22Rv1 (cell line): Measurements from ENCODE around the gene EIF4E1B.
A peak's percentile ranks its signal among the peaks of the same experiment; 100 is the strongest.

Experiments used
- H3K27ac ChIP-seq: fragments of 450-650 bp; 2 replicates; pipeline ENCODE4 v1.5.1; 2017
- ZFX ChIP-seq: fragments of 450-650 bp; IDR thresholded peaks from 2 replicates; pipeline ENCODE4 v1.6.1; 2017; ENCODE audit warnings: antibody characterized with exemption, borderline replicate concordance
- TF ChIP-seq, protein P1 (sequence below): fragments of 450-650 bp; IDR thresholded peaks from 2 replicates; pipeline ENCODE4 v1.5.1; 2017; ENCODE audit warnings: mild to moderate bottlenecking

The EIF4E1B gene

DNA sequence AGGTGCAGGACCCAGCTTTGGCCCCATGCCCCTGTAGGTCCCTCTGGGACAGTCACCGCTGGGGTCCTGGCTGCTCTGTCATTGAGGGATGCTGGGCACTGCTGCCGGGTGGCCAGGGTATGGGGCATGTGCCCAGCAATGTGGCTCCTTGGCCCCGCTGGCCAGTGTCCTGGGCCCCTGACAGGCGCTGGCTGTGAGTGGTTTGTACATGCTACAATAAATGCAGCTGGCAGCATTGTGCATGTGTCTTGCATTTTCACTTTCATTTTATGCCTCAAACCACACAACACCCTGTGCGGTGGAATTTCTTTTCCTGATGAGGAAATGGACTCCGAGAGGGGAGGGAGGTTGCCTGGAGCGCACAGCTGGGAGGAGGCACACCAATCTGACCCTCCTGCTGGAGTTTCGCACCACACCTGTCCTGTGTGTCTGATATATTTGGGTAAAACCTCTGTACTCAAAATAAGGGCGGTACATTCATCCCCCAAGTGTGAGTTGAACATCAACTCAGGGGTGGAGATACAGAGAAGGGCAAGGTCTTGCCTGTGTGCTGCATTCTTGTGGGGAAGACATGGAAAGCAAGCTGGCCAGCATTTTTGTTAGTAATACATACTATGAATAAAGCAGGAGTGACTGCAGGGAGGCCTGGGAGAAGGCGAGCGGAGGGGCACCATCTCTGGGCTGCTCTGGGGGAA, 28.5 kb downstream of the EIF4E1B start:
- H3K27ac ChIP-seq: no peak overlapping the region
- TF ChIP-seq, protein P1, sequence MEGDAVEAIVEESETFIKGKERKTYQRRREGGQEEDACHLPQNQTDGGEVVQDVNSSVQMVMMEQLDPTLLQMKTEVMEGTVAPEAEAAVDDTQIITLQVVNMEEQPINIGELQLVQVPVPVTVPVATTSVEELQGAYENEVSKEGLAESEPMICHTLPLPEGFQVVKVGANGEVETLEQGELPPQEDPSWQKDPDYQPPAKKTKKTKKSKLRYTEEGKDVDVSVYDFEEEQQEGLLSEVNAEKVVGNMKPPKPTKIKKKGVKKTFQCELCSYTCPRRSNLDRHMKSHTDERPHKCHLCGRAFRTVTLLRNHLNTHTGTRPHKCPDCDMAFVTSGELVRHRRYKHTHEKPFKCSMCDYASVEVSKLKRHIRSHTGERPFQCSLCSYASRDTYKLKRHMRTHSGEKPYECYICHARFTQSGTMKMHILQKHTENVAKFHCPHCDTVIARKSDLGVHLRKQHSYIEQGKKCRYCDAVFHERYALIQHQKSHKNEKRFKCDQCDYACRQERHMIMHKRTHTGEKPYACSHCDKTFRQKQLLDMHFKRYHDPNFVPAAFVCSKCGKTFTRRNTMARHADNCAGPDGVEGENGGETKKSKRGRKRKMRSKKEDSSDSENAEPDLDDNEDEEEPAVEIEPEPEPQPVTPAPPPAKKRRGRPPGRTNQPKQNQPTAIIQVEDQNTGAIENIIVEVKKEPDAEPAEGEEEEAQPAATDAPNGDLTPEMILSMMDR: no peak
- TF ChIP-seq ZFX: no peak

DNA sequence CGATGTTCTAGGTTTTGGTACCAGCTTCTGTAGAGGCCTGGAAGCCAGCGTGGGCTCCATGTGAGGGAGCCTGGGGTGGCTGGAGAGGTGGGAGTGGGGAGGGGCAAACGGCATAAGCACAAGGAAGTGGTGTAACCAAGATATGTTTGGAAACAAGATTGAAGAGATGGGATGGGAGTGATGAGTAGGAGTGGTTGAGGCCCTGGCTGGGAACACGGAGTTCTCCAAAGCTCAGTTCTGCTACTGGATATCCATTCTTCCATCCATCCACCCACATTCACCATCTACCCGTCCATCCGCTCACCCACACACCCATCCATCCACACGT, 29.0 kb downstream of the EIF4E1B start:
- no peak for TF ChIP-seq ZFX
- TF ChIP-seq, protein P1: no peak
- no peak overlapping the region for H3K27ac ChIP-seq

- TF ChIP-seq, protein P1: no peak
- TF ChIP-seq ZFX: no peak
- H3K27ac ChIP-seq: no peak overlapping the region
Measured at GRCh38 chr5:176659860-176660461, 29.5 kb downstream of the EIF4E1B start.

DNA sequence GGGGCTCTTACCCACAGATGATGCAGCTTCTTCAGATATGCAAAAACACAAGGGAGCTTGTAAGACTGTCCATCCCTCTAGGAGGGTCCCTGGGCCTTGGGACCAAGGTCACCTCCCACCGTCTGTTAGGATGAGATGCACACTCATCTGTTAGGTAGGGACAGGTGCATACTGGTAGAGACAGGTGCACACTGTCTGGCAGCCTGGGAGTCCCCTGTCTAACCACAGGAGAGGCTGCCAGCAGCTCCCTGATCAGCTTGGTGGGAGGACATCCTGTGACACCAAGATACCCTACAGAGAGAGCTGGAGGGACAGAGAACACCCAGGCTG, 30.0 kb downstream of the EIF4E1B start:
- TF ChIP-seq, protein P1: no peak
- no peak for TF ChIP-seq ZFX

DNA sequence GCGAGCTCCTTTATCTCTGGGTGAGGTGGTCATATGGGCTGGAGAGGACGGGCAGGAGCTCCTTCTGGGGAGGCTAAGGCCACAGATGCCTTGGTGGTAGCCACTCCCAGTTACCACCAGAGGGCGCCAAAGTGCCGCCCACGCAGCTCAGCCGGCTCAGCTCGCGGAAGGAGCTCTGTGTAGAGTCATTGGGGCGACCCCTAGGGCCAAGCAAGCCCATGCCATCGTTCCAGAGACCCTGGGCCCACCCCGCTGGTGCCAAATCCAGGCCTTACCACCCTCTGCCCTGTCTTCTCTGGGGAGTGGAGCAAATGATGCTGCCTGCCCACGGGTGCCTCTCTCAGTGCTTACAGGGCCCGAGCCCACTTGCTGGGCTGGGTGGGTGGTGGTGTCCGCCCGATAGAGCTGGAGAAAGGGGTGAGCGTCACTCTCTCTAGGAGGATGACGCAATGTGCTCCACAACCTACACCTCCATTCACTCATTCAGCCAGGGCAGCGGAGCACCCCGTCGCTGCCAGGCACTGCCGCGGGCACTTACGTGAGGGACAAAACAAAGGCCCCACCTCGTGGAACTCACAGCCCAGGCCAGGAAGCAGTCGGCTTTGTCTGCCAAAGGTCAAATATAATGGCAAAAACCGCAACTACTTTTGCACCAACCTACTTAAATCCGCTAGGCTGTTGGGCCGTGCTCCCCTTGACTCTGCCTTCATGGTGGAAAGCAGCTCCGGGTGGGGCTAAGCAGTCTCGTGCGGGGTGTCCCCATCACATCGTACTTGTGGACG, 30.6 kb downstream of the EIF4E1B start:
- TF ChIP-seq ZFX: no peak
- TF ChIP-seq, protein P1: peak; percentile 96
- H3K27ac ChIP-seq: no peak overlapping the region

More for the DNA sequence above, 30.0 kb downstream of the EIF4E1B start:
- no peak overlapping the region for H3K27ac ChIP-seq

GRCh38 chr5:176661676-176662075, 31.2 kb downstream of the EIF4E1B start:
- H3K27ac ChIP-seq: no peak overlapping the region
- TF ChIP-seq, protein P1: no peak
- TF ChIP-seq ZFX: no peak
